ENCODE measurements around the gene CALML4. TPM values are rescaled to one million over a fixed set of nuclear protein-coding genes. Genes with fewer than 3 reads are reported as not detected.
"Not testable (repeated sequence)": the region's sequence is repeated elsewhere in the genome, so short reads cannot be mapped to it uniquely, and the experiment has no call there.

Gene CALML4
- total RNA-seq, 2 experiments from 2014 or later, result 5.3 to 7.0 TPM

GRCh38 chr15:68223171-68223570 lies 18.0 kb upstream of the CALML4 start:
- no peak for DNase-seq
- H3K36me3 Mint-ChIP-seq, result peaks cover 8% of the 10 kb centered on the region
- H3K27me3 Mint-ChIP-seq, result no peaks in the 10 kb centered on the region
- peaks cover 20% of the 10 kb centered on the region for H3K4me1 Mint-ChIP-seq (ENCODE audit: low read depth)
- no peaks in the 10 kb centered on the region for H3K9me3 Mint-ChIP-seq
- no peak overlapping the region for H3K27ac Mint-ChIP-seq
- no peak overlapping the region for H3K4me3 Mint-ChIP-seq
- ChIA-PET CTCF (no interaction called here), POLR2A (no interaction called here)
- intact Hi-C loops (cut with micrococcal nuclease), result no loop called here

GRCh38 chr15:68222432-68222743 lies 17.3 kb upstream of the CALML4 start:
- H3K27me3 Mint-ChIP-seq; DNase-seq; H3K9me3 Mint-ChIP-seq; H3K27ac Mint-ChIP-seq; CTCF ChIA-PET; H3K4me3 Mint-ChIP-seq; intact Hi-C loops (cut with micrococcal nuclease); POLR2A ChIA-PET: not testable (repeated sequence)
- H3K4me1 Mint-ChIP-seq (ENCODE audit: low read depth), result peaks cover 12% of the 10 kb centered on the region
- peaks cover 12% of the 10 kb centered on the region for H3K36me3 Mint-ChIP-seq

GRCh38 chr15:68221530-68222431 lies 16.6 kb upstream of the CALML4 start:
- DNase-seq; H3K27me3 Mint-ChIP-seq; CTCF ChIA-PET; H3K9me3 Mint-ChIP-seq; H3K27ac Mint-ChIP-seq; intact Hi-C loops (cut with micrococcal nuclease); H3K4me1 Mint-ChIP-seq (ENCODE audit: low read depth); POLR2A ChIA-PET; H3K4me3 Mint-ChIP-seq: not testable (repeated sequence)
- peaks cover 12% of the 10 kb centered on the region for H3K36me3 Mint-ChIP-seq

GRCh38 chr15:68220967-68221366 lies 15.8 kb upstream of the CALML4 start:
- Mint-ChIP-seq H3K9me3 (no peaks in the 10 kb centered on the region), H3K4me1 (ENCODE audit: low read depth) (peaks cover 9% of the 10 kb centered on the region), H3K4me3 (no peak overlapping the region), H3K27me3 (no peaks in the 10 kb centered on the region), H3K36me3 (peaks cover 12% of the 10 kb centered on the region), H3K27ac (no peak overlapping the region)
- ChIA-PET CTCF (interaction anchor here (1.3 to 1.7 kb wide), 3 partner anchors 10 to 85 kb away, joined by 3 to 5 read pairs (median 4); partner anchors contain the start of gene FEM1B), POLR2A (no interaction called here)
- DNase-seq, result no peak
- intact Hi-C loops (cut with micrococcal nuclease), result no loop called here

GRCh38 chr15:68220489-68220888 lies 15.4 kb upstream of the CALML4 start:
- H3K36me3 Mint-ChIP-seq, result peaks cover 12% of the 10 kb centered on the region
- intact Hi-C loops (cut with micrococcal nuclease), result no loop called here
- H3K4me3 Mint-ChIP-seq, result no peak overlapping the region
- CTCF ChIA-PET, result interaction anchor here (1.3 to 1.7 kb wide), 3 partner anchors 10 to 86 kb away, joined by 3 to 5 read pairs (median 4); partner anchors contain the start of gene FEM1B
- no peaks in the 10 kb centered on the region for H3K9me3 Mint-ChIP-seq
- no peak overlapping the region for H3K27ac Mint-ChIP-seq
- DNase-seq, result no peak
- H3K4me1 Mint-ChIP-seq (ENCODE audit: low read depth), result peaks cover 9% of the 10 kb centered on the region
- no peaks in the 10 kb centered on the region for H3K27me3 Mint-ChIP-seq
- POLR2A ChIA-PET, result no interaction called here

- H3K36me3 Mint-ChIP-seq, result peaks cover 11% of the 10 kb centered on the region
- ChIA-PET POLR2A (interaction anchor here (1.1 kb wide), 1 partner anchor 10 kb away, joined by 6 read pairs; no protein-coding TSS in a partner anchor), CTCF (interaction anchor here (0.8 to 1.7 kb wide), 4 partner anchors 9 to 407 kb away, joined by 3 to 5 read pairs (median 4); no protein-coding TSS in a partner anchor)
- DNase-seq, result no peak
- no peak overlapping the region for H3K27ac Mint-ChIP-seq
- no peaks in the 10 kb centered on the region for H3K4me1 Mint-ChIP-seq (ENCODE audit: low read depth)
- intact Hi-C loops (cut with micrococcal nuclease), result no loop called here
- no peaks in the 10 kb centered on the region for H3K27me3 Mint-ChIP-seq
- H3K9me3 Mint-ChIP-seq, result no peaks in the 10 kb centered on the region
- H3K4me3 Mint-ChIP-seq, result no peak overlapping the region
Observed at GRCh38 chr15:68218847-68219798, 14.0 kb upstream of the CALML4 start.

GRCh38 chr15:68218331-68218730 lies 13.2 kb upstream of the CALML4 start:
- DNase-seq, result peak; percentile 1
- Mint-ChIP-seq H3K36me3 (peaks cover 11% of the 10 kb centered on the region), H3K27me3 (no peaks in the 10 kb centered on the region), H3K4me3 (no peak overlapping the region), H3K27ac (no peak overlapping the region), H3K9me3 (no peaks in the 10 kb centered on the region), H3K4me1 (ENCODE audit: low read depth) (no peaks in the 10 kb centered on the region)
- ChIA-PET POLR2A (no interaction called here), CTCF (interaction anchor here (1.5 kb wide), 1 partner anchor 10 kb away, joined by 3 read pairs; no protein-coding TSS in a partner anchor)
- intact Hi-C loops (cut with micrococcal nuclease), result no loop called here

- Mint-ChIP-seq H3K27ac (no peak overlapping the region), H3K9me3 (no peaks in the 10 kb centered on the region), H3K4me1 (ENCODE audit: low read depth) (no peaks in the 10 kb centered on the region), H3K36me3 (peaks cover 11% of the 10 kb centered on the region), H3K4me3 (no peak overlapping the region), H3K27me3 (no peaks in the 10 kb centered on the region)
- CTCF ChIA-PET, result no interaction called here
- no peak for DNase-seq
- intact Hi-C loops (cut with micrococcal nuclease), result no loop called here
- POLR2A ChIA-PET, result no interaction called here
Observed at GRCh38 chr15:68217341-68217740, 12.2 kb upstream of the CALML4 start.

GRCh38 chr15:68214838-68215254 lies 9.7 kb upstream of the CALML4 start:
- no peaks in the 10 kb centered on the region for H3K27me3 Mint-ChIP-seq
- CTCF ChIA-PET, result no interaction called here
- no peaks in the 10 kb centered on the region for H3K9me3 Mint-ChIP-seq

GRCh38 chr15:68213991-68214837 lies 9.1 kb upstream of the CALML4 start:
- H3K4me3 Mint-ChIP-seq, result no peak overlapping the region
- H3K9me3 Mint-ChIP-seq, result no peaks in the 10 kb centered on the region
- no peak overlapping the region for H3K27ac Mint-ChIP-seq
- peaks cover 12% of the 10 kb centered on the region for H3K4me1 Mint-ChIP-seq (ENCODE audit: low read depth)
- POLR2A ChIA-PET, result no interaction called here
- DNase-seq, result no peak
- intact Hi-C loops (cut with micrococcal nuclease), result no loop called here
- peaks cover 8% of the 10 kb centered on the region for H3K36me3 Mint-ChIP-seq
- CTCF ChIA-PET, result no interaction called here
- no peaks in the 10 kb centered on the region for H3K27me3 Mint-ChIP-seq

More at GRCh38 chr15:68214838-68215254, 9.7 kb upstream of the CALML4 start:
- peaks cover 6% of the 10 kb centered on the region for H3K4me1 Mint-ChIP-seq (ENCODE audit: low read depth)
- no peak overlapping the region for H3K4me3 Mint-ChIP-seq
- intact Hi-C loops (cut with micrococcal nuclease), result no loop called here
- peaks cover 8% of the 10 kb centered on the region for H3K36me3 Mint-ChIP-seq
- POLR2A ChIA-PET, result no interaction called here
- DNase-seq, result no peak
- no peak overlapping the region for H3K27ac Mint-ChIP-seq

GRCh38 chr15:68213491-68213845 lies 8.3 kb upstream of the CALML4 start:
- DNase-seq; POLR2A ChIA-PET; H3K36me3 Mint-ChIP-seq; H3K9me3 Mint-ChIP-seq; H3K27me3 Mint-ChIP-seq; CTCF ChIA-PET; H3K27ac Mint-ChIP-seq; H3K4me3 Mint-ChIP-seq; intact Hi-C loops (cut with micrococcal nuclease): not testable (repeated sequence)
- H3K4me1 Mint-ChIP-seq (ENCODE audit: low read depth), result peaks cover 19% of the 10 kb centered on the region
